ENCODE measurements around the gene FAM120B.

DNA sequence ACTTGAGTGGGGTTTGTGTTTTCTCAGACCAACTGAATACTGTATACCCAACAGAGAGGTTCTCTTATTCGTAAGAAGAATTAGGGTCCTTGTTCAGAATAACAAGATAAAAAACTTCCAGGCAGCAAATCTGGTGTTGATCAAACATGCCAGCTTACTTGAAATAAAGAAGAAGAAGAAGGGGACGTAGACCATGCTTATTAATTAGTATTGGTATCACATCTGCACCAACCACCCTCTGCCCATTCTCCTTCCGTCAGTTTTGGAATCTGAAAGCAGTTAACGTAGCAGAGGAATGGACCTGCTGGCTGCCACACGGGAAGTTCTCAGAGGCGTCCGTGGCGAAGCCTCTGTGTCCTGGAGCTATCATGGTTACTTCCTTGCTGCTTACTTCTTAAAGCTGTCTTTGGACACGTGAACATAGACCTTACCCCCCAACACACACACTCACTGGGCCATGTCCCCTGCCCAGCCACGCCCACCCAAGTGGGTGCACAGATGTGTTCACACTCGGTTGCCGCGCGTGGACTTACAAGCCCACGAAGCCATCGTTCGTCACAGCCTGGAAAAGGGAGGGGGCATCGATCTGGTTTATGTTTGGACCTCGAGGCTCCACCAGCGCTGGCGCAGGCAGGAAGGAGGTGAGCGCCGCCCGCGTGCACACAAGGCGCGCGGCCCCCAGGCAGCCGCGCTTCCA lies 11.6 kb upstream of the FAM120B start:
- TF ChIP-seq POLR2A (IDR thresholded peaks at IDR 0.05): no peak
- TF ChIP-seq, protein P1, sequence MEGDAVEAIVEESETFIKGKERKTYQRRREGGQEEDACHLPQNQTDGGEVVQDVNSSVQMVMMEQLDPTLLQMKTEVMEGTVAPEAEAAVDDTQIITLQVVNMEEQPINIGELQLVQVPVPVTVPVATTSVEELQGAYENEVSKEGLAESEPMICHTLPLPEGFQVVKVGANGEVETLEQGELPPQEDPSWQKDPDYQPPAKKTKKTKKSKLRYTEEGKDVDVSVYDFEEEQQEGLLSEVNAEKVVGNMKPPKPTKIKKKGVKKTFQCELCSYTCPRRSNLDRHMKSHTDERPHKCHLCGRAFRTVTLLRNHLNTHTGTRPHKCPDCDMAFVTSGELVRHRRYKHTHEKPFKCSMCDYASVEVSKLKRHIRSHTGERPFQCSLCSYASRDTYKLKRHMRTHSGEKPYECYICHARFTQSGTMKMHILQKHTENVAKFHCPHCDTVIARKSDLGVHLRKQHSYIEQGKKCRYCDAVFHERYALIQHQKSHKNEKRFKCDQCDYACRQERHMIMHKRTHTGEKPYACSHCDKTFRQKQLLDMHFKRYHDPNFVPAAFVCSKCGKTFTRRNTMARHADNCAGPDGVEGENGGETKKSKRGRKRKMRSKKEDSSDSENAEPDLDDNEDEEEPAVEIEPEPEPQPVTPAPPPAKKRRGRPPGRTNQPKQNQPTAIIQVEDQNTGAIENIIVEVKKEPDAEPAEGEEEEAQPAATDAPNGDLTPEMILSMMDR (IDR thresholded peaks at IDR 0.05): no peak
